Amniotic epithelial cell (primary cell): ENCODE data around the gene ACAN.

Source experiments
- DNase-seq: peaks from one replicate; pipeline ENCODE4 v3.0.0-alpha.2; 2010; ENCODE audit warnings: low read depth

The ACAN gene

GRCh38 chr15:88878720-88879184 lies 75.5 kb downstream of the ACAN start:
- DNase-seq, result peak; percentile 39

GRCh38 chr15:88880944-88881740 lies 77.9 kb downstream of the ACAN start:
- no peak for DNase-seq

- DNase-seq, result no peak
Observed at GRCh38 chr15:88881775-88882174, 78.5 kb downstream of the ACAN start.

GRCh38 chr15:88882785-88883184 lies 79.5 kb downstream of the ACAN start:
- DNase-seq, result peak; percentile 81

DNA sequence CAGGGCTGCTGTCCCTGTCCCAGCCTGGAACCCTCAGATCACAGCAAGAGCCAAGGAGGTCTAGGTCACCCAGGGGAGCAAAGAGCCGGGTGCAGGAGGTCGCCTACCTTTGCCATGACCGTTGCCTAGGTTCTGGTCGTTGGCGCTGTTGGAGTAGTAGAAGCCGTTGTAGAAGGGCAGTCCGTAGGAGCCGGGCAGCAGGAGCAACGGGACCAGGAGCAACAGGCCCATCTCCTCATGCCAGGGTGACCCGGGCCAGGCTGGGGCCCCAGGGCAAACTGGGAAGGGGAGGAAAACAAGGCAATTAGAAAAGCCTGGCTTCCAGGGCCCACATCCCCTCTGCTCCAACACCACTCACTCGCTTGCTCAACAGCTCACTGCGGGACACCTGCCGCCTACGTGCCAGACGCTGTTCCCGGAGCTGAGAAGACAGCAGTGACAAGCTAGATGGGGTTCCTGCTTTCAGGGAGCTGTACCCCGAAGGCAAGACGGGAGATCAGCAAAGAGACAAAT lies 83.9 kb downstream of the ACAN start:
- DNase-seq, result no peak

DNA sequence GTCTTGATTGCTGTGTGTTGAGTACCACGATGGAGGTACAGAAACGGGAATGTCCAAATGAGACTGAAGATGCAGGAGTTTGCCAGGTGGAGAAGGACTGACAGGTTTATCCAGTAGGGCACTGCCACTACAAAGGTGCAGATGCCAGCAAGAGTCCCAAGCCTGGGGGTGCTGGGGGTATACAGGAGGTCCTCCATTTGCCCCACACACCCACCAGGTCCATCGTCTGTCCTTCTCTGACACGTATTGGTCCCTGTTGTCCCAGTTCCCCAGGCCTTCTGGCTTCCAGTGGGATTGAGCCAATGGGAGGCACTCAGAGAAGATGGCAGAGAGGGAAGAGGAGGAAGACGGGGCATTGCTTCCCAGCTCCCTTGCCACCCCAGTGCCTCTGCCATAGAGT lies 85.5 kb downstream of the ACAN start:
- no peak for DNase-seq

DNA sequence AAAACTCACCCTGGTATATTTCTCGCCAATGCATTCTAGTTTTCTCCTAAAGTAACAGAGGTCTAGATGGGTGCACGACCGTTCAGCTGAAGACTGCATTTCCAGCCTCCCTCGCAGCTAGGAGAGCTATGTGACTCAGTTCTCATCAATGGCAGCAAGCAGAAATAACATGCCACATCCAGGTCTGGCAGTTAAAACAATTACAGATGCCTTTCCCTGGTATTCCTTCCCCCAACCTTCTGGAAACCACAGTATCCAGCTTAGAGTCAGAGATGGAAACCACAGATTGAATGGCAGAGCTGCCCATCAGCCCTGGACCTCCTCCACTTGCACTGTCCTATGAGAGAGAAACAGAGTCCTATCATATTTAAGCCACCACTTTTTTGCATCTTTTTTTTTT lies 87.3 kb downstream of the ACAN start:
- peak; percentile 63 for DNase-seq

DNA sequence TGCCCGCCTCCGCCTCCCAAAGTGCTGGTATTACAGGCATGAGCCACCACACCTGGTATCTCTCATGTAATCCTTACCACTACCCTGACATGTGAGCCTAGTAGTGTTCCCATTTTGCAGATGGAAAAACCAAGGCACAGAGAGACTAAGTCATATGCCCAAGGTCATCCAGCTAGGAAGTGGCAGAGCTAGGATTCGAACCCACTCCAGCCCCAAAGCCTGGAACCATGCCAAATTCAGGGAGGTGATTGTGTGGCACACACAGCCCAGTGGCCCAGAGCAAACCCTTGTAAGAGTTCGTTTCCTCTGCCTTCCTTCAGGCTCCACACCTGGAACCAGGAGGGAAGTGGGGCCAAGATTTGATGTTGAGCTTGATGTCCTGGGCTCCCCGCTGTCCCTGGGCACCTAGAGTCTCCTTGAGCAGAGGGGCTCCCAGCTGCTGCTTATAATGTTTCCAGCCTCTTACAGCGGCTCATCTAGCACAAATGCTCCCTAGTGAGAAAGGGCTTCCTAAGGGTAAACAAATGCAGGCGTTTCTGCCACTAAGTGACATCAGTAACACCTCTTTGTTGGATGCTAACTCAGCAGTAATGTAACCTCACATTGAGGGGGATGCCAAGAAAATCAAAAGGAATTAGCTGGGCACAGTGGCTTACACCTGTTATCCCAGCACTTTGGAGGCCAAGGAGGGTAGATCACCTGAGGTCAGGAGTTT lies 88.5 kb downstream of the ACAN start:
- no peak for DNase-seq

GRCh38 chr15:88894348-88894818 lies 91.1 kb downstream of the ACAN start:
- no peak for DNase-seq

DNA sequence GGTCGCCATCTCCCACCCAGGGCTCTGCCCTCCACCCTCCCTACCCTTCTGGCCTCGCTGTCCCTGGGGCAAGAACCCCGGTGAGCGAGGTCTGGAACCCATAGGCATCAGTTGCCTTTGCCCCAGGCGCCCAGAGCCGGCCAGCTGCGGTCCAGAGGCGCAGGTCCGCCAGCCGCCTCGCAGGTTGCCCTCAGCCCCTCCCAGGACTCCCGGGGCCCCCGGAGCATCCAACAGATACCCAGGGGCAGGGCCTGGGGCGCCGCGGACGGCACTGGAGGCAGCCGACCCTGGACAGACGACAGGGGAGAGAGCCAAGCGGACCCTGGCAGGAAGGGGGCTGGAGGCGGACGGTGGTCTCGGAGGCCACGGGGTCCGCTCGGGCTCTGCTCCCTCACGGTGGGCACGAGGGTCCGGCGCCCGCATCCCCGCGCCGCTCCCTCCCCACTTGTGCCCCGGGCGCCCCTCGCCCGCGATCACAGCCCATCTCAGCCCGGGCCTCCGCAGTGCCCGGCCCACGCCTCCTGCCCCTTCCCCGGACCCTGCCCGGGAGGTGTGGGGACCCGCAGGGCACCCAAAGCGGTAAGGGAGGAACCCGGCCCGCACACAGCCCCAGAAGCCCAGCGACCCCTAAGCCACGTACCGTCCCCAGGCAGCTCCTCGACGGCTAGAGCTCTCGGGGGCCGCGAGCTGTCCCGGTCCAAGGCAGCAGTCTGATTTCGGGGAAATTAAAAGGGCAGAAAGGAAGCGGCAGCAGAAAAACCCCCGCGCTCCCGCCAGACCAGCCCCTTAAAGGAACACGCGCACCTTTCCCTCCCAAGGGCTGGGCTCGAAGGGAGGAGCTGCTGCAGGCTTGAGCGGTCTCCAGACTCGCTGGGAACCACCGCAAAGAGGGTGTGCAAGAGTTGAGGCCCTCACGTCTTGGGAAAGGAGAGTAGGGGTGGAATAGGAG lies 91.9 kb downstream of the ACAN start, which contains the start of gene HAPLN3:
Gene HAPLN3 (minus strand): TSS at position 726 of the 949 bp plus-strand sequence. CDS start 8,246 bp downstream, outside the sequence.
- DNase-seq, result peak; percentile 61

DNA sequence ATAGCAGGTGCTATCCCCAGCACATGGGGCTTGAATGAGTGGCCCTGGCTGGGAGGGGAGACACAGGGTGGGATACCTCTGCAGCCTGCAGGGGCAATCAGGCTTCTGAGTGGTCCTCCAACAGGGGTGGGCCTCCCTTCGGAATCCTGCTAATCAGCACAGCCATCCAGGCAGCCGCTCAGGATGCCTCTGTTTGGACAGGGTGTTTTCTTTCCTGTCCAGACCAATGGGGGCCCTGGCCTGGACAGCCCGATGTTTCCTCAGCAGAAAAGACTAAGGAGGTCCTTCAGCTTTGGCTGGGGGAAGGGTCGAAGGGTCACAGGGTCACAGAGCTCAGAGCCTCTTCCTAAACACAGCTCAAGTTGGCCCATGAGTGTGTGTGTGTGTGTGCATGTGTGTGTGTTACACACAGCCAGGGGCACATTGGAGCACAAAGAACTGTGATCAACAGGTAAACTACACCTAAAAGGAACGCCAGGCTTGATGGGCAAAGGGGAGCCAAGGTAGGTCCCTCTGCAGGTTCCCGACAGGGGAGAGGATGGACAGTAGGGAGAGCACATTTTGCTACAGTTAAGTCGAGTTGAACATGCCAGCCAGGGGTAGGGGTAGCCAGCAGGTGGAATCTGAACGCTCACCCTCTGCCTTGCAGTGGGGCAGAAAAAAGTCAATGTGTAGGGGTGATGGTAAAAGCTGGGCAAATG lies 93.2 kb downstream of the ACAN start:
- DNase-seq, result no peak

- no peak for DNase-seq
Observed at GRCh38 chr15:88897142-88897455, 93.9 kb downstream of the ACAN start.

DNA sequence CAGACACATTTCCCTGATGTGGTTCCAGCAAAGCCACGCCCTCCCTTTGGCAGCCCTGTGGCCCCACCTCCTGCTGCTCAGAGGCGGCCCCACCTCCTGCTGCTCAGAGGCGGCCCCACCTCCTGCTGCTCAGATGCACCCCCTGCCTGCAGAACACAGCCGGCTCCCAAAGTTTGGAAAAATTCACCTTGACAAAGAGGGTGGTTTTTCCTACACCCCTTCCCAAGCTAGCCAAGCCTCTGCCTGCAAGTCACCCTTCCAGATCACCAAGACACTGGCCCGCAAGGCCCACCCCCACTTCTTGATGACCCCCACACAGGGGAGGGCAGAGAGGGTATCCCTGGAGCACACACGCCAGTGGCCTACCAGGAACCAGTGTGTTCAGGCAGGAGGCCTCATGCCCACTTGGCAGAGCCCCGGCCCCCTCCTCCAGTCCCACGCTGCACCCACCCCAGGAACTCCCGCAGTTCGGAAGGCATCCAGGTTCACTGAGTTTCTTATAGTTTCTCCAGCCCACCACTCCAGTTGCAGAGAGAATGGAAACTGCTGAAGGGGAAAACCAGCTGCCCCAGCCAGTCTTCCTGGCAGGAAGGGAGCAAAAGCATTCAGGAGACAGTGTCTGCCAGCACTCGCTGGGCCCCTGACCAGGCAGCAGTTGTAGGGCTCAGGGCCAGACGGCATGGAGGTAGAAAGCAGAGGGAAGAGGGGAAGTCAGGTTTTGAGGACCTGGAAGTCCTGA lies 94.4 kb downstream of the ACAN start:
- DNase-seq, result peak; percentile 71

DNA sequence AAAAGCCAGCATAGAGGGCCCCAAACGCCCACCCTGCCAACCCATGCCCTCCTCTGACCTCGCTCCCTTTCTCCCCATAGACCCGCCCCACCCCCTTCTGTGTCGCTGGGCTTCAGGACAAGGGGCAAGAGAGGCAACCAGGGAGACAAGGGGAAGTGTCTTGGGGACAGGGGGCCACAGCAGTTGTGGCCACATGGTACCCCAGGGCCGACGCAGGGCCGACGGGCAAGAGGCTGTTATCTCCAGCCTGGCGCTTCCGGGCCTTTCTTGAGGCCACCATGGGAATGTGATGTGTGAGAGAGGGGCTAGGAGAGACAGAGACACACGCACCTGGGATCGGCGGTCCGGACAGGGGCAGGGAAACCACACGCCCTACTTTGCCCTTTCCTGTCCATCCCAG lies 95.5 kb downstream of the ACAN start:
- no peak for DNase-seq

- DNase-seq, result no peak
Observed at GRCh38 chr15:88899251-88899650, 96.0 kb downstream of the ACAN start.

DNA sequence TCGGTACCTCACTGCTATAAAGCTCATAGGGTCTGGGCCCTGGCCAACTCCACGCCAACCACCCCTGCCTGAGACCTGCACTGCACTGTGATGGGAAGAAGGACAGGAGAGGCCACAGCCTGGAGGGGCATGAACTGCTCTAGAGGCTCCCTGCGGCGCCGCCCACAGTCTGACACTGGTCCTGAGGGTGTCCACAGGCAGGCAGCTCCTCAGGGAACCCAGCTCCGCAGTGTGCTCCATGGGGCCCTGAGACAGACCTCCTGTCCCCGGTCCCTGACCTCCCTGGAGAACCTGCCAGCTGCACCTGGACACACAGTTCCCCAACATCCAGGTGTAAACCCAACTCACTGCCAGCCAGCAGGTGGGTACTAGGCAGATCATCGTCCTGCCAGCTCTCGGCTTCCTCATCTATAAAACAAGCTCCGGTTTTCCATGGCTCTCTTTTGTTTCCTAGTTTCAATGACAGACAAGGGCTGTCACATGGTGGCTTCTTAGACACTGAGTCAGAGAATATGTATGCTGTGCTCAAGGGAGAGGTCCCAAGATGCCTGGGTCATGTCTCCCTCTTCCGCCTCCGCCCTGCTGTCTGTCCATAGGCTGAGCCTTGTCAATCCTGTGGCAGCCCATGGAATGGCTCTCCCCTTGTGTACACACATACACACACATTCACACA lies 97.2 kb downstream of the ACAN start:
- DNase-seq, result peak; percentile 45

- DNase-seq, result no peak
Observed at GRCh38 chr15:88900982-88901418, 97.8 kb downstream of the ACAN start.

DNA sequence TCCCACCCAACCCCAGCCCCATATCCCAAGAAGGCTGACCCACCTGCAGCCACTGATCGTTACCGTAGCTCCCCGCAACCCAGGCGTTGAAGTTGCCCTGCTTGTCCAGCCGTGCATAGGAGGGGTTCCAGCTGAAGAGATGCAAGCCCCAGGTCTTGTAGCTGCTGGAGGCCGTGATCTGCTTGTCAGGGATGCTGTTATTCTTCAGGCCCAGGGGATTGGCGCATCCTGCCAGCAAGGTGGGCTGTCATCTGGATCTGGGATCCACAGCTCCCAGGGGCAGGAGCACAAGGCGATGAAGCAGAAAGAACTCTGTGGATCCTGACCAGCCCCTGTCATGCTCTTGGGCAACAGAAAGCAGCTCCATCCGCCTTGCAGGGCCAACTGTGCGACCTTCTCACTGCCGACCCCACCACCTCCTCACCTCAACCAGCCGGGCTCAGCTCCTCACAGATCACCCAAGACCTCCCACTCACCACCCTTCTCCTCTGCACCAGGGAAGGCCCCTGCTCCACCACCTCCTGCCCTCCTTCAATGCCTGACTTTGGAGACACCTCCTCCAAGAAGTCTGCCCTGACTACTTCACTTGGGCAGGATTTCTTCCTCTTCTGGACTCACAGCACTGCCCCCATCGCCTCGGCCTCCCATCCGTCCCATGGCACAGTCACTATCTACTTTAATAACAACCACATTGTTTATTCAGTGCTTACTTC lies 98.4 kb downstream of the ACAN start:
- DNase-seq, result no peak

GRCh38 chr15:88902221-88902835 lies 99.1 kb downstream of the ACAN start:
- DNase-seq, result no peak
